Spleen (tissue), 11 donors: Measurements from ENCODE around the gene RPRD1B. TPM values are rescaled to one million over a fixed set of nuclear protein-coding genes. Genes with fewer than 3 reads are reported as not detected.

Experiments
- DNase-seq: peaks from one replicate; pipeline ENCODE4 v3.0.0-alpha.2; 2020
- H3K27ac ChIP-seq, 8 donors: fragments of 200-600 bp; sonication (generic) in 7 of 8; 1 replicate in 4 of 8; 2 replicates in 4 of 8; pipeline versions ENCODE4 v1.5.0 to v1.8.0; 2016 to 2021; ENCODE audit warnings: inconsistent platforms in 4 of 8, mild to moderate bottlenecking in 4 of 8, moderate library complexity in 1 of 8
- H3K27me3 ChIP-seq, 7 donors: fragments of 200-600 bp; sonication (generic) in 6 of 7; replicated peaks in 1 of 7; 1 replicate in 4 of 7; 2 replicates in 3 of 7; pipeline versions ENCODE4 v1.5.0 to v1.8.0; 2016 to 2021; ENCODE audit warnings: inconsistent platforms in 3 of 7, mild to moderate bottlenecking in 1 of 7
- H3K36me3 ChIP-seq, 6 donors: fragments of 200-600 bp; sonication (generic) in 5 of 6; 1 replicate in 4 of 6; 2 replicates in 2 of 6; pipeline versions ENCODE4 v1.5.0 to v1.8.0; 2016 to 2021; ENCODE audit warnings: inconsistent platforms in 2 of 6
- H3K4me1 ChIP-seq, 6 donors: fragments of 200-600 bp; sonication (generic) in 5 of 6; 1 replicate in 3 of 6; 2 replicates in 3 of 6; pipeline versions ENCODE4 v1.5.0 to v1.8.0; 2016 to 2021; ENCODE audit warnings: inconsistent platforms in 3 of 6
- H3K4me3 ChIP-seq, 8 donors: fragments of 200-600 bp; sonication (generic) in 7 of 8; 1 replicate in 4 of 8; 2 replicates in 4 of 8; pipeline versions ENCODE4 v1.5.0 to v1.8.0; 2016 to 2021; ENCODE audit warnings: inconsistent platforms in 4 of 8, mild to moderate bottlenecking in 4 of 8, moderate library complexity in 2 of 8
- H3K9me3 ChIP-seq, 8 donors: fragments of 200-600 bp; sonication (generic) in 7 of 8; 1 replicate in 4 of 8; 2 replicates in 4 of 8; pipeline versions ENCODE4 v1.5.0 to v1.8.0; 2016 to 2021; ENCODE audit warnings: inconsistent platforms in 4 of 8
- CTCF ChIP-seq, 11 experiments: fragments of 200-600 bp in 7 of 11; fragments of 450-650 bp in 4 of 11; sonication (generic) in 4 of 11; IDR thresholded peaks in 8 of 11; conservative IDR thresholded peaks in 3 of 11; 1 replicate in 7 of 11; 2 replicates in 4 of 11; pipeline versions ENCODE4 v1.4.0 to v1.8.0; 2016 to 2021; ENCODE audit warnings: antibody characterized with exemption in 11 of 11, inconsistent platforms in 4 of 11, mild to moderate bottlenecking in 1 of 11
- POLR2A ChIP-seq, 3 donors: fragments of 450-650 bp; IDR thresholded peaks; one replicate each; pipeline ENCODE4 v1.5.1; 2017; ENCODE audit warnings: antibody characterized with exemption in 3 of 3, mild to moderate bottlenecking in 1 of 3
- POLR2AphosphoS5 ChIP-seq, 3 donors: sonication (generic); formaldehyde crosslinking; IDR thresholded peaks; one replicate each; pipeline ENCODE4 v1.5.1; 2017; ENCODE audit warnings: antibody characterized with exemption in 3 of 3
- whole genome bisulfite sequencing, 5 donors: extraction: QIAGEN DNeasy Blood & Tissue Kit in 3 of 5; methylation state at CpG; one replicate each; pipeline versions ENCODE4 v1.1.5 to v1.1.7; 2013 to 2018; 5-methylcytosine and 5-hydroxymethylcytosine counted together
- intact Hi-C: fragments of 100-400 bp; cut with DNase I; formaldehyde crosslinking; loops from one replicate; pipeline ENCODE4 v1.15.0; 2023; ENCODE audit warnings: low total_unique reads
- polyA plus RNA-seq, 3 donors: library from polyadenylated mRNA; stranded (reverse); fragments of 200-250 nt; gene quantifications; one replicate each; pipeline ENCODE4 v1.2.1, GENCODE V29; 2013
- total RNA-seq, 7 donors: library from RNA; depleted of rRNA in 3 of 7; stranded (reverse); fragments of >200 nt in 3 of 7; fragmentation: NEBNext Ultra II Directional in 4 of 7; extraction: Animal tissue kit (Norgen Biotek cat#: 25700) in 4 of 7; gene quantifications; one replicate each; pipeline versions ENCODE4 v1.1.0 to v1.2.1, GENCODE V29; 2016 to 2021
- donor health status: healthy with polysubstance abuse.
- donor health status: DM: no; HTN: no; CAD: no; lungs with moderate emphysema.
- donor health status: DM: no; HTN: no; CAD: no.
- donor health status: Bipolar disorder and iron deficiency.
- donor health status: healthy.
- donor health status: DM: no; HTN: no; CAD: no.
- donor health status: DM: yes; HTN: yes; CAD: no.

RPRD1B gene
- total and polyA plus RNA-seq, 10 donors: 7.1 to 42.0 (median 31.2) TPM

- H3K4me1 ChIP-seq: peaks cover 0 to 25% (median 4%) of the 10 kb centered on the region in 6 donors
- no peak overlapping the region for H3K4me3 ChIP-seq
- DNase-seq: peak; percentile 56
- no peaks in the 10 kb centered on the region for H3K9me3 ChIP-seq
- H3K27ac ChIP-seq: peak overlapping the region in 7 of 8 donors; percentile 30 to 69 (median 59)
- intact Hi-C loops: no loop called here
- no peak for TF ChIP-seq POLR2A (IDR thresholded peaks at IDR 0.05)
- no peak for TF ChIP-seq CTCF (IDR thresholded peaks at IDR 0.05 in 8 of 11, conservative IDR thresholded peaks at IDR 0.05 in 3 of 11)
- TF ChIP-seq POLR2AphosphoS5 (IDR thresholded peaks at IDR 0.05): peak in 1 of 3 donors; percentile 28
- H3K36me3 ChIP-seq: peaks cover 0 to 23% (median 0%) of the 10 kb centered on the region in 6 donors
- 62 to 90% (median 78%) methylated on average over 5 to 7 of the region's 7 CpGs for WGBS, 5 donors
- no peaks in the 10 kb centered on the region for H3K27me3 ChIP-seq
These were observed 92.8 kb downstream of the RPRD1B start for GRCh38 chr20:38126146-38126921.

GRCh38 chr20:38126932-38127621, 93.5 kb downstream of the RPRD1B start:
- WGBS, 5 donors: 70 to 79% (median 73%) methylated on average over 12 of the region's 12 CpGs

GRCh38 chr20:38127920-38128528, 94.5 kb downstream of the RPRD1B start:
- Histone ChIP-seq H3K27me3 (no peaks in the 10 kb centered on the region), H3K36me3 (peaks cover 0 to 31% (median 0%) of the 10 kb centered on the region in 6 donors), H3K27ac (peak overlapping the region in 4 of 8 donors; percentile 36 to 64 (median 60)), H3K9me3 (no peaks in the 10 kb centered on the region), H3K4me1 (peaks cover 0 to 28% (median 1%) of the 10 kb centered on the region in 6 donors), H3K4me3 (no peak overlapping the region)
- intact Hi-C loops: no loop called here
- TF ChIP-seq POLR2A (IDR thresholded peaks at IDR 0.05) (no peak), CTCF (IDR thresholded peaks at IDR 0.05 in 8 of 11, conservative IDR thresholded peaks at IDR 0.05 in 3 of 11) (no peak), POLR2AphosphoS5 (IDR thresholded peaks at IDR 0.05) (no peak)
- WGBS, 5 donors: 86 to 91% (median 88%) methylated on average over 9 of the region's 9 CpGs
- peak; percentile 32 for DNase-seq

More at GRCh38 chr20:38126932-38127621, 93.5 kb downstream of the RPRD1B start:
- peak overlapping the region in 7 of 8 donors; percentile 36 to 69 (median 59) for H3K27ac ChIP-seq
- TF ChIP-seq POLR2A (IDR thresholded peaks at IDR 0.05): no peak
- peak in 1 of 3 donors; percentile 33 for TF ChIP-seq POLR2AphosphoS5 (IDR thresholded peaks at IDR 0.05)
- H3K4me1 ChIP-seq: peaks cover 0 to 31% (median 4%) of the 10 kb centered on the region in 6 donors
- H3K36me3 ChIP-seq: peaks cover 0 to 23% (median 0%) of the 10 kb centered on the region in 6 donors
- peak; percentile 29 for DNase-seq
- no peak overlapping the region for H3K4me3 ChIP-seq
- no peaks in the 10 kb centered on the region for H3K9me3 ChIP-seq
- no peaks in the 10 kb centered on the region for H3K27me3 ChIP-seq
- intact Hi-C loops: no loop called here

GRCh38 chr20:38128691-38129090, 95.1 kb downstream of the RPRD1B start:
- no peaks in the 10 kb centered on the region for H3K27me3 ChIP-seq
- peaks cover 0 to 29% (median 1%) of the 10 kb centered on the region in 6 donors for H3K4me1 ChIP-seq
- DNase-seq: peak; percentile 31
- TF ChIP-seq POLR2A (IDR thresholded peaks at IDR 0.05): no peak
- no peak for TF ChIP-seq CTCF (IDR thresholded peaks at IDR 0.05 in 8 of 11, conservative IDR thresholded peaks at IDR 0.05 in 3 of 11)
- no peak for TF ChIP-seq POLR2AphosphoS5 (IDR thresholded peaks at IDR 0.05)
- WGBS, 5 donors: 85 to 96% (median 95%) methylated on average over 2 of the region's 2 CpGs
- H3K9me3 ChIP-seq: no peaks in the 10 kb centered on the region
- H3K36me3 ChIP-seq: peaks cover 0 to 31% (median 0%) of the 10 kb centered on the region in 6 donors
- intact Hi-C loops: no loop called here
- no peak overlapping the region for H3K27ac ChIP-seq
- H3K4me3 ChIP-seq: no peak overlapping the region
